CD8-positive, alpha-beta memory T cell (primary cell): ENCODE data around the gene ARID1B. TPM values are rescaled to one million over a fixed set of nuclear protein-coding genes. Genes with fewer than 3 reads are reported as not detected.

Experiments used
- CTCF ChIA-PET: fragments of 350-600 bp; sonication (Branson Sonifier 250); formaldehyde crosslinking; loops from one replicate; lab custom pipeline; 2021; ENCODE audit warnings: antibody characterized with exemption; lab: Charles Lee
- POLR2A ChIA-PET: fragments of 350-600 bp; sonication (Branson Sonifier 250); formaldehyde crosslinking; loops from one replicate; lab custom pipeline; 2021; ENCODE audit warnings: antibody characterized with exemption; lab: Charles Lee
- DNase-seq, 5 donors: peaks; one replicate each; pipeline versions ENCODE4 v3.0.0 to v3.0.0-alpha.2; 2020 to 2022; ENCODE audit warnings: mixed read lengths in 1 of 5
- H3K27ac ChIP-seq: one replicate; pipeline ENCODE4 v1.7.0; 2013; ENCODE audit warnings: low read depth, mild to moderate bottlenecking, low read length, moderate library complexity
- H3K27me3 ChIP-seq: 2 replicates; pipeline ENCODE4 v1.7.0; 2013; ENCODE audit warnings: low read length, mild to moderate bottlenecking; ENCODE audit not compliant: insufficient read depth, poor library complexity, severe bottlenecking
- H3K36me3 ChIP-seq: 2 replicates; pipeline ENCODE4 v1.7.0; 2013; ENCODE audit warnings: mild to moderate bottlenecking, low read length, moderate library complexity; ENCODE audit not compliant: insufficient read depth
- H3K4me1 ChIP-seq: 2 replicates; pipeline ENCODE4 v1.7.0; 2013; ENCODE audit warnings: mild to moderate bottlenecking, low read length, moderate library complexity; ENCODE audit not compliant: insufficient read depth
- H3K4me3 ChIP-seq: 2 replicates; pipeline ENCODE4 v1.7.0; 2013; ENCODE audit warnings: mild to moderate bottlenecking, low read length
- H3K9me3 ChIP-seq: 2 replicates; pipeline ENCODE4 v1.7.0; 2013; ENCODE audit warnings: mild to moderate bottlenecking, low read length
- H3K27ac Mint-ChIP-seq, 8 donors: one replicate each; pipeline ENCODE4 v1.8.0; 2020 to 2021; ENCODE audit warnings: mixed read lengths in 8 of 8, mild to moderate bottlenecking in 6 of 8, inconsistent platforms in 3 of 8, moderate library complexity in 3 of 8
- H3K27me3 Mint-ChIP-seq, 2 donors: one replicate each; pipeline ENCODE4 v1.8.0; 2020 to 2021; ENCODE audit warnings: mixed read lengths in 2 of 2, mild to moderate bottlenecking in 1 of 2, moderate library complexity in 1 of 2
- H3K36me3 Mint-ChIP-seq, 3 donors: one replicate each; pipeline ENCODE4 v1.8.0; 2020 to 2021; ENCODE audit warnings: mixed read lengths in 3 of 3, inconsistent platforms in 1 of 3, mild to moderate bottlenecking in 1 of 3
- H3K4me1 Mint-ChIP-seq, 3 donors: one replicate each; pipeline ENCODE4 v1.8.0; 2020 to 2021; ENCODE audit warnings: mixed read lengths in 3 of 3, inconsistent platforms in 1 of 3, mild to moderate bottlenecking in 1 of 3
- H3K4me3 Mint-ChIP-seq, 7 donors: one replicate each; pipeline ENCODE4 v1.8.0; 2020 to 2021; ENCODE audit warnings: mixed read lengths in 7 of 7, mild to moderate bottlenecking in 6 of 7, moderate library complexity in 4 of 7, inconsistent platforms in 2 of 7
- H3K9me3 Mint-ChIP-seq, 5 donors: one replicate each; pipeline ENCODE4 v1.8.0; 2020 to 2022; ENCODE audit warnings: mixed read lengths in 5 of 5, mild to moderate bottlenecking in 3 of 5, moderate library complexity in 2 of 5, inconsistent platforms in 1 of 5
- polyA plus RNA-seq: library from polyadenylated mRNA; unstranded; fragments of 300-500 nt; fragmentation: Illumina TruSeq; gene quantifications from one replicate; pipeline ENCODE4 v1.2.3, GENCODE V29; 2021
- total RNA-seq, 2 experiments: library from RNA; stranded (reverse); gene quantifications; one replicate each; pipeline ENCODE4 v1.2.3, GENCODE V29; 2021

The ARID1B gene
- total and polyA plus RNA-seq, 3 experiments from 2014 or later, result 19.1 to 57.9 (median 53.0) TPM

DNA sequence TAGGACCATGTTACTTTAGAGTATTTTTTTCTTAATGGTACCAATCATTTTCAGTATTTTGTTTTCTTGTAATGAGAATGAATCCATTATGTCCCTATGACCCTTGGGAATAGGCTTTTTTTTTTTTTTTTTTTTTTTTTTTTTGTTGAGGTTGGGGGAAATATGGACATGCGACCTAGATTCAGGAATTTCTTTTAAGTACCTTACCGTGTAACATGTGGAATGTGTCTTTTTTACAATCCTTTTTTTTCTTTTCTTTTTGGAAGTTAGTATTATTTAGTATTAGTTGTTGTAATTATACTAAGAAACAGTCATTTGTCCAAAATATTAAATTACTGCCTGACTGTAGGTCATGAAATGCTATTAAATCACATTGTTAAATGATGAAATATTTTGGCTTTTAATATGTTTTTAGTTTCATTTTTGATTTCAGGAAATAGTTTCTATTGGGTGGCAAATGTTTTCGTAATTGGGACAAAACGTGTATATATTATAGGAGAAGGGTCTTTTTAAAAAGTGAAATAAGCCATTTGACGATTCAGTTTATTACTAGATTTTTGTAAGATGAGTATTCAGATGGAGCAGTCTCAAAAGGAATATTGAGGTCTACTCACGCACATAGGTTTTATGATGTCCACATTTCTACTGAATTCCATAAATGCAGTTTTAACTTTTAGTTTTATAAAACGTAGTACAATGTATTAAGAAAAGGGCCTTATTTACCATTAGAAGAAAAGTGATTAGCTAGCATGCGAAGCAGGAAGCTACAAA, 4.9 kb downstream of the ARID1B start:
- Mint-ChIP-seq H3K4me3 (peak overlapping the region; percentile 88 to 95 (median 90)), H3K9me3 (no peaks in the 10 kb centered on the region), H3K27me3 (no peaks in the 10 kb centered on the region), H3K36me3 (peaks cover 0 to 26% (median 12%) of the 10 kb centered on the region in 3 donors), H3K27ac (peak overlapping the region; percentile 90 to 99 (median 94)), H3K4me1 (peaks cover 62 to 64% (median 62%) of the 10 kb centered on the region in 3 donors)
- peak in 2 of 5 donors; percentile 2 to 23 for DNase-seq
- Histone ChIP-seq H3K36me3 (no peaks in the 10 kb centered on the region), H3K27me3 (no peaks in the 10 kb centered on the region), H3K4me3 (peak overlapping the region; percentile 83), H3K27ac (peak overlapping the region; percentile 60), H3K4me1 (peaks cover 41% of the 10 kb centered on the region), H3K9me3 (no peaks in the 10 kb centered on the region)
- ChIA-PET POLR2A (interaction anchor here (0.6 kb wide), 1 partner anchor 95 kb away, joined by 3 read pairs; no protein-coding TSS in a partner anchor), CTCF (no interaction called here)

DNA sequence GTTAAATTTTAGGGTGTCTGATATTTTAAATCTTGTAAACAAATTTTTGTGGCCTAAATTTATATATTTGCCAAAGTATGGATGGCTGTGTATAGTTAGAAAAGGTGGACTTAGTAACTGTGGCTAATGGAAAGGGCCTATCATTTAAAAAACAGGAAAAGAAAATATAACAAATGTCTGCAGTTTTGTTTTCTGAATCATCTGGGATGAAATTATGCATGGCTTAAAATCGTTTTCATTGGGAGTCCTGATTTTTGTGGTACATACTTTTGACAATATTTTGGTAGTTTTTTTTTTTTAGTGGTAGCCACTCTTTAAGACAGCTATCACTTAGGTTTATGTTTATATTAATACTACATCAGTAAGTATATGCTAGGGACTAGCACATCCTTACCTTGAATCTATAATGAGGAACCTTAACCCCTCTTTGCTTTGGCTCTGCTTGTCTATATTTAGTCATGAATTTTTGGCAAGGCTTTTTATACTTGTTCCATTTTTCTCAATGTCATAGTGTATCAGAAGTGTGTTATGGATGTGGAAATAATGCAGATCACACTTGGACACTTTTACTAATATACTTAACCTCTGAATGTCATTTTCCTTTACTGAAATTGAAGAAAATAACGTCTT, 5.6 kb downstream of the ARID1B start:
- Histone ChIP-seq H3K4me3 (peak overlapping the region; percentile 83), H3K4me1 (peaks cover 48% of the 10 kb centered on the region), H3K27ac (peak overlapping the region; percentile 60), H3K36me3 (no peaks in the 10 kb centered on the region), H3K9me3 (no peaks in the 10 kb centered on the region), H3K27me3 (no peaks in the 10 kb centered on the region)
- Mint-ChIP-seq H3K4me3 (peak overlapping the region; percentile 88 to 95 (median 90)), H3K36me3 (peaks cover 0 to 24% (median 12%) of the 10 kb centered on the region in 3 donors), H3K27me3 (no peaks in the 10 kb centered on the region), H3K9me3 (no peaks in the 10 kb centered on the region), H3K4me1 (peaks cover 68 to 72% (median 70%) of the 10 kb centered on the region in 3 donors), H3K27ac (peak overlapping the region; percentile 90 to 99 (median 94))
- CTCF ChIA-PET, result no interaction called here
- no peak for DNase-seq
- POLR2A ChIA-PET, result interaction anchor here (0.6 to 1.0 kb wide), 2 partner anchors 93 to 96 kb away, joined by 3 read pairs; no protein-coding TSS in a partner anchor

DNA sequence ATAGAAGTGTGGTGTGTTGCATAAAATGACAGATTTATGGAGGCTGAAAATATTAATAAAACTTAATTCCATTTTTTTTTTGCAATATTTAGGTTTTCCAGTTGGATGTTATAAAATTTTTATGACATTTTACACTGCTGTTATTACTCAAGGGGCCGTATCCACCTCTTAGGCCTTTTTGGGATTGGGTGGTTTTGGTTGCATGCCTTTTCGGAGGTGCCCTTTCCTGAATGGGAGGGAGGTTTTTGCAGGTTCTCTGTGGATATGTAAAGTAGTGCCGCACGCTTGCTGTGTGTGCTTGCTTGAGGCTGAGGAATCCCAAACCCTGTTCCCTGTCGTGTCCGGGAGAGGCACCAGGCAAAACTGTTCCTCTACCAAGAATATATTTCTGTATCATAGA, 6.8 kb downstream of the ARID1B start:
- POLR2A ChIA-PET, result no interaction called here
- H3K4me1 ChIP-seq, result peaks cover 57% of the 10 kb centered on the region
- no peaks in the 10 kb centered on the region for H3K27me3 ChIP-seq
- peaks cover 79 to 83% (median 81%) of the 10 kb centered on the region in 3 donors for H3K4me1 Mint-ChIP-seq
- H3K9me3 Mint-ChIP-seq, result no peaks in the 10 kb centered on the region
- H3K27ac ChIP-seq, result no peak overlapping the region
- H3K36me3 ChIP-seq, result no peaks in the 10 kb centered on the region
- no peaks in the 10 kb centered on the region for H3K27me3 Mint-ChIP-seq
- peak overlapping the region in 7 of 8 donors; percentile 10 to 99 (median 93) for H3K27ac Mint-ChIP-seq
- no peak for DNase-seq
- peak overlapping the region in 6 of 7 donors; percentile 14 to 94 (median 74) for H3K4me3 Mint-ChIP-seq
- no peaks in the 10 kb centered on the region for H3K9me3 ChIP-seq
- H3K36me3 Mint-ChIP-seq, result peaks cover 0 to 26% (median 14%) of the 10 kb centered on the region in 3 donors
- no peak overlapping the region for H3K4me3 ChIP-seq
- CTCF ChIA-PET, result no interaction called here

- CTCF ChIA-PET, result no interaction called here
- no peak for DNase-seq
- H3K4me1 Mint-ChIP-seq, result peaks cover 90 to 95% (median 94%) of the 10 kb centered on the region in 3 donors
Observed at GRCh38 chr6:156786652-156787051, 9.5 kb downstream of the ARID1B start.

GRCh38 chr6:156787569-156788492, 10.7 kb downstream of the ARID1B start:
- Histone ChIP-seq H3K27ac (no peak overlapping the region), H3K27me3 (no peaks in the 10 kb centered on the region), H3K4me1 (peaks cover 75% of the 10 kb centered on the region), H3K9me3 (no peaks in the 10 kb centered on the region), H3K36me3 (no peaks in the 10 kb centered on the region), H3K4me3 (no peak overlapping the region)
- Mint-ChIP-seq H3K27ac (peak overlapping the region in 2 of 8 donors; percentile 10 to 34), H3K9me3 (no peaks in the 10 kb centered on the region), H3K4me1 (peaks cover 93 to 97% (median 97%) of the 10 kb centered on the region in 3 donors), H3K36me3 (peaks cover 0 to 18% (median 14%) of the 10 kb centered on the region in 3 donors), H3K4me3 (peak overlapping the region in 4 of 7 donors; percentile 3 to 57 (median 46)), H3K27me3 (no peaks in the 10 kb centered on the region)
- no peak for DNase-seq
- CTCF ChIA-PET, result no interaction called here
- POLR2A ChIA-PET, result interaction anchor here (0.5 to 1.0 kb wide), 2 partner anchors 9 to 102 kb away, joined by 3 to 6 read pairs; no protein-coding TSS in a partner anchor

More at GRCh38 chr6:156786652-156787051, 9.5 kb downstream of the ARID1B start:
- H3K4me1 ChIP-seq, result peaks cover 79% of the 10 kb centered on the region
- no peaks in the 10 kb centered on the region for H3K36me3 ChIP-seq
- Mint-ChIP-seq H3K27ac (peak overlapping the region in 3 of 8 donors; percentile 15 to 53 (median 15)), H3K36me3 (peaks cover 0 to 20% (median 14%) of the 10 kb centered on the region in 3 donors), H3K9me3 (no peaks in the 10 kb centered on the region), H3K27me3 (no peaks in the 10 kb centered on the region), H3K4me3 (peak overlapping the region in 3 of 7 donors; percentile 10 to 36 (median 23))
- POLR2A ChIA-PET, result interaction anchor here (0.8 to 1.0 kb wide), 2 partner anchors 8 to 9 kb away, joined by 4 to 6 read pairs; partner anchors contain the start of gene ARID1B
- H3K27me3 ChIP-seq, result no peaks in the 10 kb centered on the region
- H3K9me3 ChIP-seq, result no peaks in the 10 kb centered on the region
- H3K4me3 ChIP-seq, result no peak overlapping the region
- H3K27ac ChIP-seq, result no peak overlapping the region

GRCh38 chr6:156789081-156789943, 12.1 kb downstream of the ARID1B start:
- DNase-seq, result no peak
- POLR2A ChIA-PET, result no interaction called here
- Histone ChIP-seq H3K4me1 (peaks cover 80% of the 10 kb centered on the region), H3K27me3 (no peaks in the 10 kb centered on the region), H3K27ac (no peak overlapping the region), H3K4me3 (no peak overlapping the region), H3K36me3 (no peaks in the 10 kb centered on the region), H3K9me3 (no peaks in the 10 kb centered on the region)
- CTCF ChIA-PET, result interaction anchor here (0.9 kb wide), 1 partner anchor 9 kb away, joined by 3 read pairs; no protein-coding TSS in a partner anchor
- peaks cover 0 to 16% (median 10%) of the 10 kb centered on the region in 3 donors for H3K36me3 Mint-ChIP-seq
- H3K27ac Mint-ChIP-seq, result peak overlapping the region in 4 of 8 donors; percentile 11 to 53 (median 36)
- no peaks in the 10 kb centered on the region for H3K9me3 Mint-ChIP-seq
- no peaks in the 10 kb centered on the region for H3K27me3 Mint-ChIP-seq
- H3K4me3 Mint-ChIP-seq, result peak overlapping the region in 5 of 7 donors; percentile 29 to 57 (median 37)
- peaks cover 91 to 98% (median 98%) of the 10 kb centered on the region in 3 donors for H3K4me1 Mint-ChIP-seq
